HG03025 (cell line): ENCODE results near the gene HDAC4.

ENCODE experiments used
- ATAC-seq: cut with Tn5 transposase; IDR thresholded peaks from one replicate; pipeline ENCODE4 v1.9.1; 2021; ENCODE audit warnings: mild to moderate bottlenecking, moderate library complexity; ENCODE audit not compliant: unreplicated experiment, low FRiP score

HDAC4 gene

GRCh38 chr2:239065537-239065936 is 335.3 kb downstream of the HDAC4 start:
- ATAC-seq = no peak

- ATAC-seq = no peak
These were observed 335.9 kb downstream of the HDAC4 start for GRCh38 chr2:239064891-239065290.

- ATAC-seq = no peak
These were observed 336.6 kb downstream of the HDAC4 start for GRCh38 chr2:239064253-239064652.

- no peak for ATAC-seq
These were observed 338.1 kb downstream of the HDAC4 start for GRCh38 chr2:239062743-239063142.

GRCh38 chr2:239061824-239062570 is 338.8 kb downstream of the HDAC4 start:
- no peak for ATAC-seq

GRCh38 chr2:239061121-239061666 is 339.6 kb downstream of the HDAC4 start:
- no peak for ATAC-seq

GRCh38 chr2:239060676-239061075 is 340.1 kb downstream of the HDAC4 start:
- no peak for ATAC-seq

GRCh38 chr2:239059854-239060253 is 341.0 kb downstream of the HDAC4 start:
- no peak for ATAC-seq

- no peak for ATAC-seq
These were observed 342.1 kb downstream of the HDAC4 start for GRCh38 chr2:239058766-239059165.

GRCh38 chr2:239057533-239057932 is 343.3 kb downstream of the HDAC4 start:
- ATAC-seq = no peak

GRCh38 chr2:239056611-239057010 is 344.2 kb downstream of the HDAC4 start:
- no peak for ATAC-seq

- ATAC-seq = no peak
These were observed 344.9 kb downstream of the HDAC4 start for GRCh38 chr2:239055756-239056493.

GRCh38 chr2:239054921-239055320 is 345.9 kb downstream of the HDAC4 start:
- ATAC-seq = no peak

GRCh38 chr2:239053801-239054503 is 346.9 kb downstream of the HDAC4 start:
- no peak for ATAC-seq

GRCh38 chr2:239052798-239053665 is 347.8 kb downstream of the HDAC4 start:
- no peak for ATAC-seq

- ATAC-seq = no peak
These were observed 348.9 kb downstream of the HDAC4 start for GRCh38 chr2:239051891-239052445.

- no peak for ATAC-seq
These were observed 350.6 kb downstream of the HDAC4 start for GRCh38 chr2:239050252-239050649.

- ATAC-seq = no peak
These were observed 351.2 kb downstream of the HDAC4 start for GRCh38 chr2:239049421-239050251.

GRCh38 chr2:239048736-239049135 is 352.1 kb downstream of the HDAC4 start:
- ATAC-seq = no peak
